AG04450 (cell line): ENCODE results near the gene PHAF1. TPM values are rescaled to one million over a fixed set of nuclear protein-coding genes. Genes with fewer than 3 reads are reported as not detected.

Experiments used
- CTCF ChIA-PET: fragments of 300-600, 350-600 bp; formaldehyde crosslinking; extraction: SDS; loops from one replicate; lab custom pipeline; 2022; ENCODE audit warnings: antibody characterized with exemption, inconsistent platforms; lab: Charles Lee
- POLR2A ChIA-PET: fragments of 350-600 bp; formaldehyde crosslinking; extraction: SDS; loops from one replicate; lab custom pipeline; 2021; ENCODE audit warnings: antibody characterized with exemption, inconsistent platforms; lab: Yijun Ruan, JAX
- DNase-seq: peaks from one replicate; pipeline ENCODE4 v3.0.0-alpha.2; 2011; ENCODE audit warnings: low read depth, low spot score
- H3K27ac ChIP-seq: one replicate; pipeline ENCODE4 v1.5.1; 2012; ENCODE audit warnings: low read depth, low read length, control low read depth
- H3K27me3 ChIP-seq: one replicate; pipeline ENCODE4 v1.6.0; 2012; ENCODE audit warnings: low read length; ENCODE audit not compliant: control insufficient read depth, insufficient read depth
- H3K4me3 ChIP-seq: 2 replicates; pipeline ENCODE4 v1.5.1; 2011; ENCODE audit warnings: mild to moderate bottlenecking, low read depth, low read length, control low read depth
- H3K9me3 ChIP-seq: 2 replicates; pipeline ENCODE4 v1.5.1; 2012; ENCODE audit warnings: low read length; ENCODE audit not compliant: control insufficient read depth, insufficient read depth
- polyA plus RNA-seq: library from polyadenylated mRNA; depleted of rRNA; stranded (reverse); fragments of >200 nt; gene quantifications from 2 replicates; pipeline ENCODE4 v1.2.3, GENCODE V29; 2011
- TF ChIP-seq, protein P1 (sequence below): IDR thresholded peaks from 2 replicates; pipeline ENCODE4 v1.5.1; 2011; ENCODE audit warnings: low read depth, low read length, control low read depth, inconsistent platforms

The PHAF1 gene
- polyA plus RNA-seq, 1 experiment: 26.1 TPM

DNA sequence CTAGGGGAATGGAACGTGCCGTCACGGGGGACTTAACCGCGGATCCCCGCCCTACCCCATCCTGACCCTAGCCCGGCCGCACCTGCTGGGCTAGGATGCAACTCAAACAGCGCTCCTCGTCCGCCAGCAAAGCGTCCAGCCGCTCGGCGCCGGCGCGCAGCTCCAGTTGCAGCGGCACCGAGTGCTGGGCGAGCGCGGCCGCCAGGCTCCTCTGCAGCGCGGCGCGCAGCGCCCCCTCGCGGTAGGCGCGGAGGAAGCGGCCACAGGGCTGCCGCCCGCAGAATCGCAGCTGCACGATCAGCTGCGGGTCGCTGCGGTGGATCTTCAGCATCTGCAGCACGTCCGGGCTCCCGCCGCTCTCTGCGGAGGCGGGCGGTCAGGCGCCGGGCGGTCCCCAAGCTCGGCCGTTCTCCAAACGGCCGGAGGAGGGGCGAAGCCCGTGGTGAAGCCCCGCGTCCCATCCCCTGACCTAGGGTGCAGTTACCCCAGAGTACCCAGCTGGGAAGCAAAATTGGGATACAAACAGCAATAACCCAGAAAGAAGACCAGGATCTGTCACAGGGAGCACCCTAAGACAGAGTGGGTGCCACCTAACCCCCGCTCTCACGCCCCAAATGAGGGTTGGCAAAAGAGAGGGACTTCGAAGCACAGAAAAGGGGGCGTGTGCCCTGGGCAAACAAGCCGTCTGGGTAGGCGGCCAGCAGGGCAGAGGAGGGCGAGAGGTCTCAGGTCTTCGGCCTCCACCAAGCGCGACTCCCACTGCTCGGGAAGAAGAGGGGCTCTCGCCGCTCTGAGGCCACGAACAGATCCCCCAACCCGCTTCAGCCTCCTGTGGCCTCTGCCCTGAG is 45.8 kb downstream of the PHAF1 start:
- POLR2A ChIA-PET: interaction anchor here (1.0 to 1.5 kb wide), 5 partner anchors 21 to 202 kb away, joined by 3 to 4 read pairs (median 3); no protein-coding TSS in a partner anchor
- H3K27me3 ChIP-seq: peaks cover 15% of the 10 kb centered on the region
- H3K9me3 ChIP-seq: peaks cover 10% of the 10 kb centered on the region; the same call in 1 of the 2 replicates
- CTCF ChIA-PET: interaction anchor here (0.5 to 3.5 kb wide), 55 partner anchors 8 to 287 kb away, joined by 3 to 62 read pairs (median 5); partner anchors contain the start of genes CES3, CES4A and MATCAP1
- peak; percentile 33 for DNase-seq
- peak overlapping the region; percentile 20 for H3K4me3 ChIP-seq
- TF ChIP-seq, protein P1, sequence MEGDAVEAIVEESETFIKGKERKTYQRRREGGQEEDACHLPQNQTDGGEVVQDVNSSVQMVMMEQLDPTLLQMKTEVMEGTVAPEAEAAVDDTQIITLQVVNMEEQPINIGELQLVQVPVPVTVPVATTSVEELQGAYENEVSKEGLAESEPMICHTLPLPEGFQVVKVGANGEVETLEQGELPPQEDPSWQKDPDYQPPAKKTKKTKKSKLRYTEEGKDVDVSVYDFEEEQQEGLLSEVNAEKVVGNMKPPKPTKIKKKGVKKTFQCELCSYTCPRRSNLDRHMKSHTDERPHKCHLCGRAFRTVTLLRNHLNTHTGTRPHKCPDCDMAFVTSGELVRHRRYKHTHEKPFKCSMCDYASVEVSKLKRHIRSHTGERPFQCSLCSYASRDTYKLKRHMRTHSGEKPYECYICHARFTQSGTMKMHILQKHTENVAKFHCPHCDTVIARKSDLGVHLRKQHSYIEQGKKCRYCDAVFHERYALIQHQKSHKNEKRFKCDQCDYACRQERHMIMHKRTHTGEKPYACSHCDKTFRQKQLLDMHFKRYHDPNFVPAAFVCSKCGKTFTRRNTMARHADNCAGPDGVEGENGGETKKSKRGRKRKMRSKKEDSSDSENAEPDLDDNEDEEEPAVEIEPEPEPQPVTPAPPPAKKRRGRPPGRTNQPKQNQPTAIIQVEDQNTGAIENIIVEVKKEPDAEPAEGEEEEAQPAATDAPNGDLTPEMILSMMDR: peak; percentile 78
- no peak overlapping the region for H3K27ac ChIP-seq

DNA sequence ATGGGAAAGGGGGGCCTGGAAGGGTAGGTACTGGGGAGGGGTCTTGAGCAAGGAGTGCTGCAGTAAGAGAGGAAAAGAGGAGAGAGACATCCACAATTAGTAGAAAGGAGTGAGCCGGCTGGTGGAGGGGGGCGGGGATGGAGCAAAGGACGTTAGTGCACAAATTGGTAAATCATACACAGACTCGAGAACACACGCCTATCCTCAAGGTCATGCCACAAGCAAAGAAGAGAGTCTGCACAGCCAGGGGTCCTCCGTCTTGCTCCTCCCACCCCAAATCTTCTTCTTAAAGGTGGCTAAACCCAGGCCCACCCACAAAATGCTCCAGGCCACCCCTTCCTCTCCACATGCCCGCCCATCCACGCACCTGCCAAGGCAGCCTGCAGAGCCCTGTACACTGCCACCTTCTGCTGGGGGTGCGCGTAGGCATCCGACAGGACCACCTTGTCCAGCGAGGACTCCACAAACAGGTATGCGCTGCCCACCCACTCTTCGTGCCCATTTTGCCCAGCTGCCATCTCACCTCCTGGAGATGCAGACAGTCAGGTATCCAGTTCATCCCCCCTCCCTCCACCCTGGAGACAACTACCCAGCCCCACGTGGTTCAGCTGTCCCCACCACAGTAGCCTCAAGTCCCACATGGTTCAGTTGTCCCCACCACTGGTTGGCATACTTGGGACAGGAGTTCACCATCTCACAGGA is 46.6 kb downstream of the PHAF1 start:
- Histone ChIP-seq H3K27ac (no peak overlapping the region), H3K4me3 (no peak overlapping the region), H3K27me3 (peaks cover 15% of the 10 kb centered on the region), H3K9me3 (peaks cover 12% of the 10 kb centered on the region; the same call in 1 of the 2 replicates)
- CTCF ChIA-PET: interaction anchor here (0.5 to 3.5 kb wide), 22 partner anchors 7 to 266 kb away, joined by 3 to 62 read pairs (median 9); partner anchors contain the start of genes CES3 and CES4A
- POLR2A ChIA-PET: no interaction called here
- no peak for DNase-seq
- TF ChIP-seq, protein P1: no peak

DNA sequence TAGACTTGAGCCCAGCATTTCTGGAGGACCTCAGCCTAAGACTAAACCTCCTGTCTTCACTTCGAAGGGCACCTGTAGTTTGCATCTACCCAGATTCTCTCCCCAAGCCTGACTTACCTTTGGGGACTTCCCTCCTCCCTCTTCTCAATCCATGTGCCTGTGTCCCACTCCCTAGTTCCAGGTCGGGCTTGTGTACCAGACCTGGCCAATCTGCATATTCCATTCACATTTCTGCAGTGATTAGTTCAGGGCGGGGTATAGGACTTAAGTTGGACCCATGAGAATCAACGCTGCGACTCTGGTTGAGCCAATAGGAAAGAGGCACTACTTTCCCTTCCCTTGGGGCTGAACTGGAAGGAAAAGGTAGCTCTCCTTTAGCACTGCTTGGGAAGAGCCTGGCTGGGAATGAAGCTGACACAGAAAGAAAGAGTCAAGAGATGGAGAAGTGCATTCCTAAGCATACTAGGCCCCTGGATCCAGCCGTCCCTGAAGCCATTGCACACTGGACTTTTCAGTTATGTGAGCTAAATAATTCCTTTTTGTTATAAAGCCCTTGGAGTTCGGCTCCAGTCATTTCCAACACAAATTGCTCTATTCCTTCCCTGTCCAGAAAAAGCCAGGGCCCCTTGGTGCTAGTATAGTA is 47.5 kb downstream of the PHAF1 start:
- TF ChIP-seq, protein P1: no peak
- ChIA-PET CTCF (interaction anchor here (0.8 to 1.7 kb wide), 4 partner anchors 28 to 205 kb away, joined by 3 to 7 read pairs (median 4); partner anchors contain the start of gene CES3), POLR2A (interaction anchor here (1.0 kb wide), 1 partner anchor 13 kb away, joined by 3 read pairs; the partner anchor contains the start of gene NOL3)
- H3K27ac ChIP-seq: no peak overlapping the region
- DNase-seq: no peak
- H3K4me3 ChIP-seq: no peak overlapping the region
- H3K27me3 ChIP-seq: peaks cover 16% of the 10 kb centered on the region
- H3K9me3 ChIP-seq: peaks cover 12% of the 10 kb centered on the region; the same call in 1 of the 2 replicates

DNA sequence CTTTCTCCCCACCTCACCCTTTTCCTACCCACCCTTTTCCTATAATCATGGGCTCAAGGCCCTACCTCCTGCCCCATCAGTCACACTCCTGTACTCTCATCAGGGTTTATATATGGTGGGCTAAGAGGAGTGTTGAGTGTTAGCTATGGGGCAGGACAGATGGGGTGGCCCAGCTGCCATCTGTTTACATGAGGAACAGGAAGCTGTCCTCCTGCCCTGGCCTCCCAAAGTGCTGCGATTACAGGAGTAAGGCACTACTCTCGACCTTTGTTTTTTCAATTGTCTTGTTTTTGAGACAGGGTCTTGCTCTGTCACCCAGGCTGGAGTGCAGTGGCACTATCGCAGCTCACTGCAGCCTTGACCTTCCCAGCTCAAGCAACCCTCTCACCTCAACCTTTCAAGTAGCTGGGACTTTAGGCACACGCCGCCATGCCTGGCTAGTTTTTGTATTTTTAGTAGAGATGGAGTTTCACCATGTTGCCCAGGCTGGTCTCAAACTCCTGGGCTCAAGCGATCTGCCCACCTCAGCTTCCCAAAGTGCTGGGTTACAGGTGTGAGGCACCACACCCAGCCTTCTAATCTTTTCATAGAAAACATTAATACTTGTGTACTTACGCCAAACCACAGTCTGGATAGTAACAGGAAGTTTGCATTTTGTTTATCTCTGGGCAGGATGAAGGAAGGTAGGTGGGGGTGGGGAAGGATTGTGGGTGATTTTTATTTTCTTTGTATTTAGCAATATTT is 48.3 kb downstream of the PHAF1 start:
- ChIA-PET CTCF (interaction anchor here (0.8 to 3.1 kb wide), 5 partner anchors 27 to 205 kb away, joined by 3 to 11 read pairs (median 4); partner anchors contain the start of gene CES3), POLR2A (interaction anchor here (1.0 to 2.9 kb wide), 2 partner anchors 7 to 12 kb away, joined by 3 to 13 read pairs; partner anchors contain the start of genes B3GNT9 and NOL3)
- peaks cover 22% of the 10 kb centered on the region for H3K27me3 ChIP-seq
- no peak overlapping the region for H3K27ac ChIP-seq
- TF ChIP-seq, protein P1: no peak
- no peak overlapping the region for H3K4me3 ChIP-seq
- peaks cover 12% of the 10 kb centered on the region; the same call in 1 of the 2 replicates for H3K9me3 ChIP-seq
- DNase-seq: no peak
